Amniotic epithelial cell (primary cell): ENCODE measurements around the gene SPSB4.

ENCODE experiments used
- DNase-seq: peaks from one replicate; pipeline ENCODE4 v3.0.0-alpha.2; 2010; ENCODE audit warnings: low read depth

Gene SPSB4

DNA sequence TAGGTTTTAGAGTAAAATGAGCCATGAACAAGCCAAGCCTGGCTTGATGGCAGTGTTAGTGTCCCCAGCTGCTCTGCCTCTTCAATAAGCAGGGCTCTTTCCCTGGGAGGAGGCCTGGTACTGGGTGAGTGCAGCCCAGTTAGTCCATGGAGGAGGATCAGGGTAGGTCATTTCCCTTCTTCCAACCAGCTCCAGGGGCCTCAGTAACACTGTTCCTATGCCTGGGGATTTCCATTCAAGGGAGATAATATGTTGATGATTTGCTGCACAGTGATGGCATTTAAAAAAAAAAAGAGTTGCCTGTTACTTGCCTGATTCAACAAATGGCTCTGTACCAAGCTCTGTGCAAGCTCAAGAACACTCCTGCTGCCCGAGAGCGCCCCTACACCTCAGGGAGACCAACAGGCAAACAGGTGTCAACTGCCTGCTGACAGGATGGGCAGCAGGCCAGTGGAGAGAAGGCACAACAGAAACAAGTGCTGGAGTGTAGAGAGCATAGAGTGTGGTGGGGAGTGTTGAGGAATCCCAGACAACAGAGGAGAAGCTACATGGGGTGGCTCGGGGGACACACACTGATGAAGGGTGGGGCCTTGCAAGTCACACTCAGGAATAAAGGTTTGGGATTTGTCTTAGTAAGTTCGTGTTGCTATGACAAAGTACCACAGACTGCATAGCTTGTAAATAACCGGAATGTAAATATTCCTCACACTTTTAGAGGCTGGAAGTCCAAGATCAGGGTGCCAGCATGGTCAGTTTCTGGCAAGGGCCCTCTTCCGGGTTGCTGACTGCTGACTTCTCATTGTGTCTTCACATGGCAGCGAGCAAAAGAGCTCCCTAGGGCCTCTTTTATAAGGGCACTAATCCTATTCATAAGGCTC lies 101.9 kb downstream of the SPSB4 start:
- no peak for DNase-seq

DNA sequence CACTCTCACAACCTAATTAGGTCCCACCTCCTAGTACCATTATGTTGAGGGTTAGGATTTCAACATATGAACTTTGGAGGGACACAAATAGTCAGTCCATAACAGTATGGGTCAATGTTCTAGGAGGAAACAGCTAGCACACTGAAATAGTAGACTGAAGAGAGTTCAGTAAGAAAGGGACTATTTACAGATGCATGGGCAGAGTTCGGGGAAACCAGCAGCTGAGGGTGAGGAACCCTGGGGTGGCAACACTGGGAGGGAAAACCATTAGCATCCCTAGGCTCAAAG lies 102.5 kb downstream of the SPSB4 start:
- no peak for DNase-seq

GRCh38 chr3:141164852-141165251 lies 113.7 kb downstream of the SPSB4 start:
- no peak for DNase-seq

DNA sequence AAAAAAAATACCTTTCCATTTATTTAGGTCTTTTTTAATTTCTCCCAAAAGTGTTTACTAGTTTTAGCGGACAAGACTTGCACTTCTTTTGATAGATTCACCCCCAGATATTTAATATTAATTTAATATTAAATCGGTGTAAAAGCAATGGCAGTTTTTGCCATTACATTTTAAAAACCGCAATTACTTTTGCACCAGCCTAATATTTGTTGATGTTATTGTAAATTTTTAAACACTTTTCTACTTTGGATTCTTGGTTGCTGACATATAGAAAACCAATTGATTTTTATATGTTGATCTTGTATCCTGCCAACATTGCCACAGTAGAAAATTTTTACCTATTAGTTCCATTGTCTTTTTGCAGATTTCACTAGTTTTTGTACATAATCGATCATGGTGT lies 116.5 kb downstream of the SPSB4 start:
- no peak for DNase-seq

- no peak for DNase-seq
These were observed 119.6 kb downstream of the SPSB4 start for GRCh38 chr3:141170678-141171295.

DNA sequence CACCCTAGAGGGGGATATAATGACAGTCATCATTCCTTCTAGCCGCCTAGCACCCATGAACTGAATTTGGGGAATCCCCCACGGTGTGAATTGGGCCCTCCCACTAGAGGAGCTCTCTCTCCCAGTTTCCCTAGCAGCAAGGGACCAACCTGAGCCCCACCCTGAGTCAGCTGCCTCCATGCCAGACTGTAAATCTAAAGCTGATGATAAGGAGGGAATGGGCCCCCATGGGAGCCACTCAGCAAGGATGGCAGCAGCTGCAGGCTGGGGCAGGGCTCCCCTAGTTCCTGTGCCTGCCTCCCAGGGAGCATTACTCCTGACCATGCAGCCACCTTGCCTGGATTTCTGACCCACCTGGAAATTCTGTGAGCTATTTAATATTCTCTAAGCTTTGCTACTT lies 123.5 kb downstream of the SPSB4 start:
- no peak for DNase-seq

- DNase-seq, result no peak
These were observed 125.6 kb downstream of the SPSB4 start for GRCh38 chr3:141176775-141177174.

- no peak for DNase-seq
These were observed 126.9 kb downstream of the SPSB4 start for GRCh38 chr3:141178026-141178425.

DNA sequence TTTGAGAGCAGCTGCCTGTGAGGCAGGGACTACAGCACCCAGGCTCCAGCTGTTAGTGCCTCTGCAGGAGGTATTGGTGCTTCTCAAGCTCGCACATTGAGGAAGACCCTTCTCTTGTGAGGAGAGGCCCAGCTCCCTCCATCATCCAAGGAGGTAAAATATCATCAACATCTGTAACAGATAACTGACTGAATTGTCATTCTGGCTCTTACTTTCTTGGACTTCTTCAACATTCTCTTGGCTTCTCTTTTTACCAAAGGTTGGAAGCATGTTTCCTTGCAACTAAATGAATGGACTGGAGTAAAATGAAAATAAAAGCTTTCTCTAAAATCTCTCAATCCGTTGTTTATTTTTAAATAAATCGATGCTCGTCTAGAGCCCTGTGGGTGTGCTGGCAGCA lies 127.4 kb downstream of the SPSB4 start:
- DNase-seq, result no peak

DNA sequence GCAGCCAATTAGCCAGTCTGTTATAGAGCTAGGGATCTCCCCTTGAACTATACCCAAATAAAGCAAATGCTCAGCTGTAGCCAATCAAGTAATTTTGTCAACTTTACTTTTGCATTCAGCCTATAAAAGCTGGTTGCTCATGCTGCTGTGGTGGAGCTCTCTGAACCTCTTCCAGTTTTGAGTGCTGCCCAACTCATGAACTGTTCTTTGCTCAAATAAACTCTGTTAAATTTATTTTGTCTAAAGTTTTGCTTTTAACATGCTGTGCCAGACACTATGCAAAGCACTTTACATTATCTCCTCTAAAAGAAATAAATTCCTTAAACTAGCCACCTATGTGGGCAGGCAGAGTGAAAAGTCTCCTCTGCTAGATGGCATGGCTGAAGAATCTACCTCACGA lies 128.8 kb downstream of the SPSB4 start:
- no peak for DNase-seq

DNA sequence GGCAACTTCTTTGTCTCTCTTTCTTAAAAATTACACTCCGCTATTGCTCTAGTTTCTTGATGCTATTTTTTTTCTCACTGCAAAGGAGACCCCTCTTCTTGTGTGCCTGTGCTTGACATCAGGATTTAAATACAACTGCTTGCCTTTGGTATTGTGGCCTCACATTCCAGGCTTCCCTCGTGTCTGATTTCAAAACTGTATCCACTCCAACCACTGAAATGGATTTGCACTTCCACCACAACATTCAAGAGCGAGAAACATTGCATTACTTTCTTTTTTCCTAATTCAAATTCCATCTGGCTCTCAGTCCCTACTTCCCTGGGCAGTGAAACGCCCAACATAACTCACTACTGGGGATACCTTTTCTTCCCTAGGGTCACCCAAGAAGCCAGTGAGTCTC lies 130.0 kb downstream of the SPSB4 start:
- DNase-seq, result no peak

DNA sequence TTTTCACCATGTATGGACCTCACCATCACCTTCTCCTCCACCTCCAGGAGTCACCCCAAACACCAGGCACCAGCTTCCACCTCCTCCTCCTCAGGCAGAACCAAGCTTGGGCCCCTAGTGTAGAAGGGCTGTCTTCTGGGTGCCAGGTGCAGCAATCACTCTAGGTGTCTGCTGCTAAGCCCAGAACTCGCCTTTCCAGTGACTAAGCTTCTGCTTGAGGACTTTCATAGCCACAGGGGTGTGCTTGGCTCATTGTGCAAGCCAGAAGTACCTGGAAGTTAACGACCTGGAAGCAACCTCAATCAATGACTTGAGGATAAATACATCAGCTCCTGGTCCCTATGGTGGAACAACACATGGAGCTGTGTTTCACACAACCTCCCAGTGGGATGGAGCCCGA lies 130.7 kb downstream of the SPSB4 start:
- DNase-seq, result no peak

DNA sequence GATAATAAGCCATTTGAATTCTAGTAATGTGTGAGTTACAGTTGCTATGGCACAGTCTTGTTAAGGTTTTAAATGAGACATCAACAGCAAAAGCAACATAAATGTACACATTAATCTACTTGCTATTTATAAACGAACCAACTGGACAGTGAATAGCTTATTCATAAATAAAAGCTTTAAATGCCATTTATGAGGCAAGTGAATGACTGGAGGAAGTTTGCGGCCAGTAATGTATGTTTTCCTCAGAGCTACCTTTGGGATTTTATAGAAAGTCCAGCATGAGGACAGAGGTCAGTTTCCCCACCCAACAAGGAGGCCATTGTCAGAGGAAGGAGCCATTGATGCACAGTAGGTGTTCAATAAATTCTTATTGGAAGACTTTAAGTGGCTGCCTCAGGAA lies 132.5 kb downstream of the SPSB4 start:
- DNase-seq, result no peak

DNA sequence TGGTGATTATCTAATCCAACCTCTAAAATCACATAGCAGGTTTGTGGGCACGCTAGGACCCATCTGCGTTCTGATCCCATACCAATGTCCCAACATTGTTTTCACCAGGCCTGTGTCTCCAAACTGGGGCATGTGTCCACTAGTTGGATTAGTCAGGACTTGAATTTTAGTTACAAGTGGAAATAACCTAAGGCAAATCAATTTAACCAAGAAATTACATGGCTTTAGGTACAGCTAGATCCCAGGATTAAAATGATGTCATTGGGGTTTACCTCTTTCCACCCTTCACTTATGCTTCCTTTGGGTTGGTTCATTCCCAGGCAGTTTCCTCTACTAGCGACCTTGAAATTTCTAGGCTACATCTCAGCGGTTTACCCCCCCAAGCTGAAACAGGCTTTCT lies 133.3 kb downstream of the SPSB4 start:
- no peak for DNase-seq

- DNase-seq, result peak; percentile 25
These were observed 140.1 kb downstream of the SPSB4 start for GRCh38 chr3:141191097-141191749.

DNA sequence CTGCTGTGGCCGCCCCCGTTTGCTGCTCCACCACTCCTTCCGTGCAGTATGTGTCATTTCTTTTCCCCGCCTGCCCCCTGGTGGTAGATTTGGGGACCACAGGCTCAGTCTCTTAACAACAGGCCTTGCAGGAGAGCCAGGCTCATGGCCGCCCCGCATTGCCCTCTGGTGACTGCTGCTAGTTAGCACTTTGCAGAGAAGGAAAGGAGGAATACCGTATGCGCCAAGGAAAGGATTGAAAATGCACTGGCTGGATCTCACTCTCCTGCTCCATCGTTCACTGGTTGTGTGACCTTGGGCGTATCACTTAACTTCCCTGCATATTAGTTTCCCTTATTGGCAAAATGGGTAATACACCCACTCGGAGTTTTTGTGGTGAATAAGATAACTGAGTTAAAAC lies 141.2 kb downstream of the SPSB4 start:
- peak; percentile 86 for DNase-seq

DNA sequence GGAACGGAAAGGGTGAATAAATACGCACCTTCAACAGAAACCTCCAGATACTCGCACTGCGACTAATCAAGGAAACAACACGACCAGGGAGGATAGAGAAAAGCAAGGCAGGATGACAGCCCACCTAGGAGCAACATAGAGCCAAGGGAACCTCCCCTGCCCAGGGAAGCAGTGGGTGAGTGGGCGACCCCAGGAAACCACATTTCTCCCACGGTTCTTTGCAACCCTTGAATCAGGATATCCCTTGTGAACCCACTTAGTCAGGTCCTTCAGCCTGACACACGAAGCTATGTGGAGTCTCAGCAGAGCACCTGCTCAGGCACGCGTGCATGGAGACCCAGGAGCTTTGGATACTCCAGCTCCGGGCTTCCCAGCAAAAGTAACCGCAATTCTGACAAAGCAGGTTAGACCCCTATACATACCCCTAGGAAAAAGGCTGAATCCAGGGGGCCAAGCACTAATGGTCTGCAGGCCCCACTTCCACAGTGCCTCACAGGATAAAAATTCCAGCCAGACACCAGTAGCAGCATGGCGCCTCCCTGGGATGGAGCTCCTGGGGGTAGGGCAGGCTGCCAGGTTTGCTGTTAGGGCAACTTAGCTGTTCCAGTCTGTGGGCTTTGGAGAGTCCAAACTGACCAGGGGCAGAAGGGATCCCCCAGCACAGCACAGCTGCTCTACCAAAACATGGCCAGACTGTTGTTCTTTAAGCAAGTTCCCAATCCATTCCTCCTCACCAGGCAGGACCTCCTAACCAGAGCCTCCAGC lies 142.1 kb downstream of the SPSB4 start:
- no peak for DNase-seq
